ENCODE data around the gene PRSS2. TPM values are rescaled to one million over a fixed set of nuclear protein-coding genes. Genes with fewer than 3 reads are reported as not detected.
"Not testable (repeated sequence)": the region's sequence is repeated elsewhere in the genome, so short reads cannot be mapped to it uniquely, and the experiment has no call there.

PRSS2 gene
- polyA plus RNA-seq (2014; cell fraction: cytosol; rRNA removed) = not detected in 2 replicates
- not detected in 2 replicates for polyA plus RNA-seq (2014; cell fraction: nucleus; rRNA removed)

GRCh38 chr7:142770661-142771352 is at the start of gene PRSS2:
PRSS2 (plus strand) TSS chr7:142770970; CDS start chr7:142770983, 13 bp downstream.
- no peak for DNase-seq (ENCODE audit: low spot score)

GRCh38 chr7:142720986-142721385 is 49.8 kb upstream of the PRSS2 start:
- no peak for DNase-seq (ENCODE audit: low spot score)

DNA sequence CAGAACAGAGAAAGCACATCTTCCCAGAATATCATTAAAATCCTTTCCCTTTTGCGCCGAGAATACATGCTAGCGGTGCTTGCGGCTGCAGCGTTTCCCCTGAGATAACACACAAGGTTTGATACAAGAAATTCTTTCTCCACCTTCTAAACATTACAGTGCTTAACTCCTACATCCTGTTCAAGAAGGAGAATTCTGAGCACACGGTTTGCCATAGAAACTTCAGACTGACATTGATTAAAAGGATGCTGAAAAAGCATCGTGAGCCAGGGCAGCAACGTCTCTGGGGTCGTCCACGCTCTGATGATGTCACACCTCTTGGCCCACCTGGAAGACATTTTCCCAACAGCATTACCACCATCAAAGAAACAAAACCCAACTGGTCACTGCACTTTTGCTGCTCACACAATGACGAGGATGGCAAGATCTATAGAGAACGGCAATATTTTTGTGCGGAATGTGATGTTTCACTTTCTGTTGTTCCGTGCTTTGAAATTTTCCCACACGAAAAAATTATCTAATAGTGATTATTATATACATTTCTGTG is 48.4 kb upstream of the PRSS2 start:
- no peak for DNase-seq (ENCODE audit: low spot score)

- DNase-seq (ENCODE audit: low spot score) = no peak
These were observed 37.5 kb upstream of the PRSS2 start for GRCh38 chr7:142733271-142733670.

GRCh38 chr7:142739923-142740492 is 30.8 kb upstream of the PRSS2 start:
- DNase-seq (ENCODE audit: low spot score) = no peak

DNA sequence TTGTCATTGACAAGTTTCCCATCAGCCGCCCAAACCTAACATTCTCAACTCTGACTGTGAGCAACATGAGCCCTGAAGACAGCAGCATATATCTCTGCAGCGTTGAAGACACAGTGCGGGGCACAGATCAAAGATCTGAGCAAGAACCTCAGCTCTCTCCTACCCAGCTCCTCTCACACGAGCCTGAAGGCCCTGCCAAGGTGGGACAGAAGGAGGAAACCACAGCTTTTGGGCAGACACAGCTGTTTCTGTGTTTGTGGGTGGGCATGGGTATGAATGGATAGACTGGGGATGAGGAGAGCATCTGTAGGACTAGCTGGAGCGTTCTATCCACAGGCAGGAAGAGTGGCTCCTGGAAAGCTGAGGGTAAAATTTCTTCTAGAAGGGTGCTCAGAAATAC is 30.0 kb upstream of the PRSS2 start:
- DNase-seq (ENCODE audit: low spot score) = no peak

DNA sequence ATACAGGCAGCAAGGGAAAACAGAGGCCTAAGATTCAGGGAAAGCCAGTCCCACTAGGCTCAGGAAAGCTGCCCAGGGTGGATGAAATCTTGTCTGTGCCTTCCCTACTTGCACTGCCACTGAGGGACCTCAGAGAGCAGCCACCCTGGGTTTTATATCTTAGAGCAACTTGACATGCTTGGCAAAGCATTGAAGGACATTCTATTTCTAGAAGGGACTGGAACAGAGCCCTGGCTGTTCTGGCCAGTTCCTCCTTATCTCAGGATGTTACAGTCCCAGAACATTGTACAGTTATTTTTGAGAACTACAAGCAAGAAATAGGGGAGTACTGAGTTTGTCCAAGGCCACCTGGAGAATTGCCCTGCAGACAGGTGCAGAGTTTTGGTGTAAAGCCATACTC is 28.8 kb upstream of the PRSS2 start:
- DNase-seq (ENCODE audit: low spot score) = not testable (repeated sequence)

GRCh38 chr7:142745091-142745635 is 25.6 kb upstream of the PRSS2 start:
- no peak for DNase-seq (ENCODE audit: low spot score)

DNA sequence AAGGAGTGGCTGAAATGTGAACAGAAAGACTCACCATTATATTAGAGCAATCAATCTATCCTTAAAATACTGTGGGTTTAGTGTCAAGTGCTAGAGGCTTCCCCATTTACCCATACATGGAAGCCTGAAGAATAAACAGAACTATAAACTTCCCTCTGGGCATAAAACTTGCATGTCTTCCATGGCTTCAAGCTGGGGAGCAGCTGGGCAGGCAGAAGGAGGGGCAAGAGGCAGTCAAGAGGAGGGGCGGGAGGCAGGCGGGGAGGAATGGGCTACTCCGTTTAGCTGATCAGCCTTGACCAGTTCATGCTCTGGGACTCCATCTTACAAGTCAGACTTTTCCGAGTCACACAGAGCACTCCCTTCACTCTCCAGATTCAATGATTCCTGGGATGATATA is 25.0 kb upstream of the PRSS2 start:
- DNase-seq (ENCODE audit: low spot score) = no peak

DNA sequence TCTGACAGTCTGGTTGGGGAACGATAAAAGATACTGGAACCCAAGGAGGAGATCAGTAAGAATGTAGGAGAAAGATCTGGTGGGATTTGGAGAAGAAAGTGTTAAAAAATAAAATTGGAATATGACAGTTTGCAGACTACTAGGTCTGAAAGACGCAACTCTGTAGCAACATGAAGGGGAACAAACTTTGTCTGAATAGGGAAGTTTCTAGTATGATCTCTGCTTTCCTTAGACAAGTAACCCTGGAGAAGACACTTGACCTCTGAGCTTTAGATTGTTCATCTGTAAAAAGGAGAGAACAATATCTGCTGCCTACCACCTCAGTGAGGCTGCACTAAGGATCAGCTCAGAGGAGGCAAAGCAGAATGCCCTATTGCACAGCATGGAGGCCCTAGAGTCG is 24.5 kb upstream of the PRSS2 start:
- DNase-seq (ENCODE audit: low spot score) = no peak

DNA sequence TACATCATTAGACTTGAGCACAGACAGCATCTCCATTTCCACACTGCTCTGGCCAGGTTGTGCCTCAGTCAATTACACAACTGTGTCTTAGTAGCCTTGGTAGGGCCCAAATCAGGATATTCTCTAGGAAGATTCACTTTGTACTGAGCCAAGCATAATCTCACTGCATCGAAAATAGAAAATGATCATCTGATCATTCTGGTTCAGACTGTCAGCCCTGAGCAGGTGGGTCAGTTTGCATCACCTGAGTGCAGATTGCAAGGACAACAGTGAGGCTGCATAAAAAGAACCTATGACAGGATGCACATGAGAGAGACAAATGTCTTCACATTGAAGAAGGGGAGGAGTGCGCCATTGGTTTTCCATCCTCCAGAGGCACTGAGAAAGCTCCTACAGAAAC is 22.4 kb upstream of the PRSS2 start:
- not testable (repeated sequence) for DNase-seq (ENCODE audit: low spot score)

DNA sequence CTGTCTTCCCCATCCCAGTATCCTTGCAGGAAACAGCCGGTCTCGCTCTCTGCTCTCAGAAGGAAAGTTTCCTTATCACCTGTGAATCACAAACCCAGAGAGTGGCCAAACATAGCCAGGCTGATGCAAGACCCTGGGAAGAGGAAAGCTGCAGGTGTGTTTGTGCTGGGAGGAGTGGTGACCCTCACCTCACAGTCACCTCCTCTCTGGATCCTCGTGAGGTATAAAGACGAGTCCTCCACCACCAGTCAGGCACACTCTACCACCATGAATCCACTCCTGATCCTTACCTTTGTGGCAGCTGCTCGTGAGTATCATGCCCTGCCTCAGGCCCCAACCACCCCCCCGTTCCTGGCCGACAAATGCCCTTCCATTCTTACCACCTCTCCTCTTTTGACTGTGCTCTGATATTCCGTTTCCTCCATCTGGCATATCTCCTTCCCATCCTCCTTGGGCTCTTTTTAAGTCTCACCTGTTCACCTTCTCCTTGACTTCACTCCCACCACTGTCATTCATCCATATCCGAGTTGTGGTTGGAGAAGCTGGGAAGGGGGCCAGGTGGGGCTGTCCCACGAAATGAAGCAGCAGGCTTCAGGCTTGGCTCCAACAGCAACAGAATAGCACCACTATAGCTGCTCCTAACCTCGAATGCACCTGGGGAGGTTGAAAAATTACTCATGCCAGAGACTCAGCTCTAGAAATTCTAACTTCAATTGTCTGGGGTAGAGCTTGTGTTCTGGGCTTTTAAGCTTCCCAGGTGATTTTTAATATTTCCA is 21.4 kb upstream of the PRSS2 start, which contains the start of gene PRSS1:
Gene PRSS1, plus strand, starts transcription at position 255 of the 776 bp plus-strand sequence. Its CDS starts 13 bp downstream, at position 268.
- DNase-seq (ENCODE audit: low spot score) = no peak

DNA sequence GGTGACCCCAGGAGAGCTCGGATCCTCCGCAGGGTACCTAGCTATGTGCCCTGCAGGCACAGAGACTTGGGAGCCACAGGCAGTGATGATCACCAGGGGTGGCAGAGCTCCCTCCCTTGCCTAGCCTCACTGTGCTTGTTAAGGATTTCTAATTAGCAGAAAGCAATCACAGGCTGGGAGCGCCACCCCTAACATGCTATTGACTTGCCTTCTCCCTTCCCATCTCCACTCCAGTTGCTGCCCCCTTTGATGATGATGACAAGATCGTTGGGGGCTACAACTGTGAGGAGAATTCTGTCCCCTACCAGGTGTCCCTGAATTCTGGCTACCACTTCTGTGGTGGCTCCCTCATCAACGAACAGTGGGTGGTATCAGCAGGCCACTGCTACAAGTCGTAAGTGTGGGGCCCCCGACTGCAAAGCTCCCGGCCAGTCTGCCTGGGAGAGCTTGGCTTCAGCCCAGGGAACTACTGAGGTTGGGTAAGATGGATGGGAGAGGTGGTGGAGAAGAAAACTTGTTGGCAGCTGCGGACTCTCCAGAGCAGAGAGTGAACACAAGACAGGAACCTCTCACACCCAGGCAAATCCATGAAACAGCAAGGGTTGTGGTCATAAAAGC is 20.3 kb upstream of the PRSS2 start:
- DNase-seq (ENCODE audit: low spot score) = no peak

GRCh38 chr7:142751526-142752175 is 19.1 kb upstream of the PRSS2 start:
- DNase-seq (ENCODE audit: low spot score) = not testable (repeated sequence)

- DNase-seq (ENCODE audit: low spot score) = no peak
These were observed 18.2 kb upstream of the PRSS2 start for GRCh38 chr7:142752376-142753225.

DNA sequence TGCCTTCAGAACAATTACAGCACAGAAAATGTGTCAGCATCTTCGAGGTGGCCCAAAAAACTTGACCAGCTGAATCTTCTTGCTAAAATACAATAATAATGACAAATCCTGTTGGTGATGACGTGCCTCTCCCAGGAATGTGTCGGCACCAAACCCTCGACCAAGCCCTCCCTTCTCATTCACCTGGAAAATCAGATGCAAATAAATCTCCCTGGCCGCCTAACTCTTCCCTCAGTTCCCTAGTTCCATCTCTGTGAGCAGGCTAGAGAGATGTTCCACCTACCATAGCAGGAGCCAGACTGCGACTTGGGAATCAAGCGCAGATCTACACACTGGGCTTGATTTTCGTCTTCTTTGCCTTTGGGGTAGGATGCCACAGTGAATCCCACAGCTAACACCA is 17.4 kb upstream of the PRSS2 start:
- DNase-seq (ENCODE audit: low spot score) = no peak

DNA sequence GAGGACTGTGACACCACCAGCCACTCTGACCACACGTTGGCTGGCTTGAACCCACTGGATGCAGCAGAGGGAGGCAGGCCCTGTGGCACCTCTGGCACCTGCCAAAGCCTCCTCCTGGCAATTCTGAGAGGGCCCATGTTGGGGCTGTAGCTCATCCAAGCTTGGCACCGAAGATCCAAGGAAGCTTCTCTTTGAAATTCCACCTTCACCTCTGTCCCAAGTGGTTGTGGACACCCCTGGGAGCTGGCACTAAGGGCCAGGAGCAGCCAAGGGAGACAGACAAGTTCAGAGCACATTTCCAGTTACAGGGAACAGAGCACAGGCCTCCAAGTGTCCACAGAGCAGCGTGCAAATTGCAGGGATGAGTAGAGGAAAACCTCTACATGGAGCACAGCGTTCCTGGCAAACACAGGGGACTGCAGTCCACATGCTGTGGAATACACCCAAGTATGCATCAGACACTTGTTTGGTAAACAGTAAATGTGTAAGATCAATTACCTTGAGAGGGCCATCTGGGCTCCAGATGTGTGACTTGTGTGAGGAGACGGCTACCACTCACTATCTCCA is 16.8 kb upstream of the PRSS2 start:
- DNase-seq (ENCODE audit: low spot score) = not testable (repeated sequence)

- DNase-seq (ENCODE audit: low spot score) = no peak
These were observed 15.8 kb upstream of the PRSS2 start for GRCh38 chr7:142754681-142755575.

Data from SK-N-DZ (cell line).